ENCODE data around the gene OR2D2. TPM values are rescaled to one million over a fixed set of nuclear protein-coding genes. Genes with fewer than 3 reads are reported as not detected.
"Not testable (repeated sequence)": the region's sequence is repeated elsewhere in the genome, so short reads cannot be mapped to it uniquely, and the experiment has no call there.

The OR2D2 gene
- total RNA-seq, 1 experiment from 2014 or later: 0.20 TPM

DNA sequence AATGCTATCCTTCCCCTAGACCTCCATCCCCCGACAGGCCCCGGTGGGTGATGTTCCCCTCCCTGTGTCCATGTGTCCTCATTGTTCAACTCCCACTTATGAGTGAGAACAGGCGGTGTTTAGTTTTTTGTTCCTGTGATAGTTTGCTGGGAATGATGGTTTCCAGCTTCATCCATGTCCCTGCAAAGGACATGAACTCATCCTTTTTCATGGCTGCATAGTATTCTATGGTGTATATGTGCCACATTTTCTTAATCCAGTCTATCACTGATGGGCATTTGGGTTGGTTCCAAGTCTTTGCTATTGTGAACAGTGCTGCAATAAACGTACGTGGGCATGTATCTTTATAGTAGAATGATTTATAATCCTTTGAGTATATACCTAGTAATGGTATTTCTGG is 4.6 kb downstream of the OR2D2 start:
- BruUV-seq (replicated peaks); H3K9ac ChIP-seq (ENCODE audit: low read length); RAD21 ChIA-PET (ENCODE audit: low non-redundant PET in 1 of 2, low total read pairs in 2 of 2, uncharacterized antibody in 2 of 2, unreplicated experiment in 2 of 2); H4K20me1 ChIP-seq (ENCODE audit: insufficient read depth); CTCF ChIA-PET; H3K4me3 ChIP-seq (replicated peaks in 1 of 2; ENCODE audit: low read depth in 1 of 2, low read length in 2 of 2); H3K79me2 ChIP-seq (ENCODE audit: insufficient read depth, low read length); H3K27ac ChIP-seq (ENCODE audit: low read depth, low read length); H3K4me1 ChIP-seq (ENCODE audit: control insufficient read depth in 1 of 2, insufficient read depth in 2 of 2, low read length in 2 of 2); H2AFZ ChIP-seq (ENCODE audit: low read depth, low read length, poor library complexity, severe bottlenecking); H3K4me2 ChIP-seq (ENCODE audit: low read length); DNase-seq (ENCODE audit: low read depth, low spot score); H3K9me3 ChIP-seq (ENCODE audit: control insufficient read depth in 1 of 2, insufficient read depth in 1 of 2, low read depth in 1 of 2, low read length in 2 of 2); H3K9me2 ChIP-seq (ENCODE audit: insufficient read depth); POLR2A ChIA-PET; ATAC-seq; H3K36me3 ChIP-seq (ENCODE audit: control insufficient read depth in 1 of 2, insufficient read depth in 2 of 2, low read length in 2 of 2); intact Hi-C loops (cut with micrococcal nuclease): not testable (repeated sequence)
- peaks cover 44% of the 10 kb centered on the region for H3K27me3 ChIP-seq (ENCODE audit: insufficient read depth, low read length)

DNA sequence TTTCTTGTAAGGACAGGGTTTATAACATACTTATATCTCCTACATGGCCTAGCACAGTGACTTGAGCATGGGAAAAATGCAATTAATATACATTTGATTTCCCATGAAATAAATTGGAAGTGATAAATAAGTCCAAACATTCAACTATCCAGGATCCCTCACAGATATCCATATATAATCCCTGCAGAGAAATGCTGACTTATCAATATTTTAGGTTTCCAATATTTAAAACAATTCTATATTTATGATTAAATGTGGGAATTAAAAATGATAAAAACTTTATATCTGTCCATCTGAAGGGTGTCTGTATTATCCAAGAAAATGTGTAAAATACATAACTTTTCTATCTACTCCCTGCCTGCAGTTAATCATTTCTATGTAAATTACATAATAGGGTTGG is 9.5 kb downstream of the OR2D2 start:
- Histone ChIP-seq H3K79me2 (ENCODE audit: insufficient read depth, low read length) (no peaks in the 10 kb centered on the region), H3K36me3 (ENCODE audit: control insufficient read depth in 1 of 2, insufficient read depth in 2 of 2, low read length in 2 of 2) (no peaks in the 10 kb centered on the region), H3K27ac (ENCODE audit: low read depth, low read length) (no peak overlapping the region), H2AFZ (ENCODE audit: low read depth, low read length, poor library complexity, severe bottlenecking) (no peak overlapping the region), H4K20me1 (ENCODE audit: insufficient read depth) (no peaks in the 10 kb centered on the region), H3K9ac (ENCODE audit: low read length) (no peak overlapping the region), H3K4me1 (ENCODE audit: control insufficient read depth in 1 of 2, insufficient read depth in 2 of 2, low read length in 2 of 2) (no peaks in the 10 kb centered on the region), H3K9me2 (ENCODE audit: insufficient read depth) (no peaks in the 10 kb centered on the region), H3K4me3 (replicated peaks in 1 of 2; ENCODE audit: low read depth in 1 of 2, low read length in 2 of 2) (no peak overlapping the region), H3K4me2 (ENCODE audit: low read length) (no peak overlapping the region), H3K27me3 (ENCODE audit: insufficient read depth, low read length) (peaks cover 46% of the 10 kb centered on the region), H3K9me3 (ENCODE audit: control insufficient read depth in 1 of 2, insufficient read depth in 1 of 2, low read depth in 1 of 2, low read length in 2 of 2) (no peaks in the 10 kb centered on the region)
- no peak for DNase-seq (ENCODE audit: low read depth, low spot score)
- CTCF ChIA-PET: no interaction called here
- BruUV-seq (replicated peaks): no TSS peak
- intact Hi-C loops (cut with micrococcal nuclease): no loop called here
- POLR2A ChIA-PET: no interaction called here
- RAD21 ChIA-PET (ENCODE audit: low non-redundant PET in 1 of 2, low total read pairs in 2 of 2, uncharacterized antibody in 2 of 2, unreplicated experiment in 2 of 2): no interaction called here
- ATAC-seq: no peak
- TF ChIP-seq EGR1 (IDR thresholded peaks at IDR 0.05; ENCODE audit: low read depth) (no peak), ELF1 (IDR thresholded peaks at IDR 0.05; ENCODE audit: borderline replicate concordance, low read depth) (no peak), SIN3A (IDR thresholded peaks at IDR 0.05; ENCODE audit: low read depth) (no peak), CBX3 (IDR thresholded peaks at IDR 0.05; ENCODE audit: low read depth) (no peak), RAD21 (IDR thresholded peaks at IDR 0.05; ENCODE audit: low read depth) (no peak), JUND (IDR thresholded peaks at IDR 0.05) (no peak), SRF (IDR thresholded peaks at IDR 0.05; ENCODE audit: low read depth) (no peak), EZH2phosphoT487 (IDR thresholded peaks at IDR 0.05; ENCODE audit: borderline replicate concordance) (no peak)

Data from HCT116 (cell line).